ENCODE measurements around the gene IRAK2. TPM values are rescaled to one million over a fixed set of nuclear protein-coding genes. Genes with fewer than 3 reads are reported as not detected.

IRAK2 gene
- total RNA-seq, 2 donors from 2014 or later = 1.0 to 2.6 TPM

GRCh38 chr3:10187944-10188343, 23.2 kb downstream of the IRAK2 start:
- H3K36me3 ChIP-seq = no peaks in the 10 kb centered on the region
- no peak overlapping the region for H3K4me3 ChIP-seq
- H3K27ac ChIP-seq = no peak overlapping the region
- DNase-seq = no peak
- intact Hi-C loops (cut with DNase I) = no loop called here
- TF ChIP-seq, protein P1, sequence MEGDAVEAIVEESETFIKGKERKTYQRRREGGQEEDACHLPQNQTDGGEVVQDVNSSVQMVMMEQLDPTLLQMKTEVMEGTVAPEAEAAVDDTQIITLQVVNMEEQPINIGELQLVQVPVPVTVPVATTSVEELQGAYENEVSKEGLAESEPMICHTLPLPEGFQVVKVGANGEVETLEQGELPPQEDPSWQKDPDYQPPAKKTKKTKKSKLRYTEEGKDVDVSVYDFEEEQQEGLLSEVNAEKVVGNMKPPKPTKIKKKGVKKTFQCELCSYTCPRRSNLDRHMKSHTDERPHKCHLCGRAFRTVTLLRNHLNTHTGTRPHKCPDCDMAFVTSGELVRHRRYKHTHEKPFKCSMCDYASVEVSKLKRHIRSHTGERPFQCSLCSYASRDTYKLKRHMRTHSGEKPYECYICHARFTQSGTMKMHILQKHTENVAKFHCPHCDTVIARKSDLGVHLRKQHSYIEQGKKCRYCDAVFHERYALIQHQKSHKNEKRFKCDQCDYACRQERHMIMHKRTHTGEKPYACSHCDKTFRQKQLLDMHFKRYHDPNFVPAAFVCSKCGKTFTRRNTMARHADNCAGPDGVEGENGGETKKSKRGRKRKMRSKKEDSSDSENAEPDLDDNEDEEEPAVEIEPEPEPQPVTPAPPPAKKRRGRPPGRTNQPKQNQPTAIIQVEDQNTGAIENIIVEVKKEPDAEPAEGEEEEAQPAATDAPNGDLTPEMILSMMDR (IDR thresholded peaks at IDR 0.05) = no peak
- no peaks in the 10 kb centered on the region for H3K27me3 ChIP-seq
- no peak overlapping the region for H3K9ac ChIP-seq (ENCODE audit: low read depth in 2 of 2, low read length in 2 of 2)
- no peaks in the 10 kb centered on the region for H3K9me3 ChIP-seq
- peaks cover 20% of the 10 kb centered on the region for H3K4me1 ChIP-seq

- Histone ChIP-seq H3K27ac (peak overlapping the region; percentile 37), H3K36me3 (no peaks in the 10 kb centered on the region), H3K27me3 (no peaks in the 10 kb centered on the region), H3K9me3 (no peaks in the 10 kb centered on the region), H3K4me3 (no peak overlapping the region), H3K4me1 (peaks cover 26% of the 10 kb centered on the region), H3K9ac (ENCODE audit: low read depth in 2 of 2, low read length in 2 of 2) (no peak overlapping the region)
- intact Hi-C loops (cut with DNase I) = no loop called here
- TF ChIP-seq, protein P1 (IDR thresholded peaks at IDR 0.05) = no peak
- no peak for DNase-seq
Measured at GRCh38 chr3:10188804-10189556, 24.3 kb downstream of the IRAK2 start.

DNA sequence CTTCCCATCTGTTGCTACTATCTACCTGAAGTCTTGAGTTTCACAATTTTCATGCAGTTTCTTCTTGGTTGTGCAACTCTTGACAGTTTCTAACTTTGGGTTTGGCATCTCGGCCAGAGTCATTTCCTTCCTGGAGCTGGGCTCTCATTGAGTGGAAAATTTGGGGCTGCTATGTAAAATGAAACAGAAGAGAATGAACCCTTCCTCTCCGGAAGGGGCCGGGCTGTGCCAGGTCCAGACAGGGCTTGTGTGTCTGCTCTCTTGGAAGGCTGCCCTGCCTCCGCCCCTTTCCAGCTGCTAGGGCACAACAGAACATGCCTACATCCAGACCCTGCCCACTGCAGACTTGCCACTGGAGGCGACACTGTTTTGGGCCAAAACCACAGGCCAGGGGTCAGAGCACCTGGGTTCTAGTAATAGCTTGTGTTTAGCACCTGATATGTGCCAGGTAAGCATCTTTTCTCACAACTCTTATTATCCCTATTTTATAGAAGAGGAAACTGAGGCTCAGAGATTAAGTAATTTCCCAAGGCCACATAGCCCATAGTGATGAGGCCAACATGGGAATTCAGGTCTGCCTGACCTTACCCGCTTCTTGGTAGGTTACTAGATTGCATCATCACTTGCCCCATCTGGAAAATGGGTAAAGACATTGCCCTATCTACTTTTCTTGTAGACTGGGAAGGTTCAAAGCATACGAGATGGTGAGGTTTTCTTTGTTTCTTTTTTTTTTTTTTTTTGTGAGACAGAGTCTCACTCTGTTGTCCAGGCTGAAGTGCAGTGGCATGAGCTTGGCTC, 25.0 kb downstream of the IRAK2 start:
- DNase-seq = peak; percentile 81
- peaks cover 30% of the 10 kb centered on the region for H3K4me1 ChIP-seq

DNA sequence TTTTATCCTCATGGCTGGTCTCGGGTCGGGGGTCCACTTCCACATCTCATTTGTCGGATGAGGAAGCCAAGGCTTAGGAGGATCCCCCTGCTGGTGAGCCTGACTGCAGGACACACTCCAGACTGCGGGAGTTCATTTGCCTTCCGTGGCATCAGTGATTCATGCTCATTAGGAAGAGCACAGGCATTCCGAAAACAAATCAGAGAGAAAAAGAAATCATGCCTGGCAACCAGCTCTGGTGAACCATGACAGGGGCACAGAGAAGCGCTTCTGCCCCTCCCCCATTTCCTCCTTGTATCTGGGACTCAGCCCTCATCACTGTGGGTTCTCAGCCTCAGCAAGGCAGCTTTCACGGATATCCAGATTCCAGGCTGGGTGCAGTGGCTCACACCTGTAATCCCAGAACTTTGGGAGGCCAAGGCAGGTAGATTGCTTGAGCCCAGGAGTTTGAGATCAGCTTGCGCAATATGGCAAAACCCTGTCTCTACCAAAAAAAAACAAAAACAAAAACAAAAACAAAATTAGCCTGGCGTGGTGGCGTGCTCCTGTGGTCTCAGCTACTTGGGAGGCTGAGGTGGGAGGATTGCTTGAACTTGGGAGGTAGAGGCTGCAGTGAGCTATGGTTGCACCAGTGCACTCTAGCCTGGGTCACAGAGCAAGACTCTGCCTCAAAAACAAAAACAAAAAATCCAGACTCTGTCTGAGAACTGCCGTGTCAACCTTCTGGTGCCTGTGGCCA, 28.4 kb downstream of the IRAK2 start:
- DNase-seq = peak; percentile 46
- intact Hi-C loops (cut with DNase I) = no loop called here
- no peak overlapping the region for H3K4me3 ChIP-seq
- H3K9ac ChIP-seq (ENCODE audit: low read depth in 2 of 2, low read length in 2 of 2) = peak overlapping the region in 1 of 2 donors; percentile 35
- H3K27ac ChIP-seq = peak overlapping the region; percentile 74
- H3K9me3 ChIP-seq = no peaks in the 10 kb centered on the region
- TF ChIP-seq, protein P1 (IDR thresholded peaks at IDR 0.05) = no peak
- peaks cover 38% of the 10 kb centered on the region for H3K4me1 ChIP-seq
- no peaks in the 10 kb centered on the region for H3K27me3 ChIP-seq
- no peaks in the 10 kb centered on the region for H3K36me3 ChIP-seq

More for the DNA sequence above, 25.0 kb downstream of the IRAK2 start:
- Histone ChIP-seq H3K4me3 (no peak overlapping the region), H3K9ac (ENCODE audit: low read depth in 2 of 2, low read length in 2 of 2) (no peak overlapping the region), H3K9me3 (no peaks in the 10 kb centered on the region), H3K27me3 (no peaks in the 10 kb centered on the region), H3K36me3 (no peaks in the 10 kb centered on the region), H3K27ac (peak overlapping the region; percentile 37)
- TF ChIP-seq, protein P1 (IDR thresholded peaks at IDR 0.05) = no peak
- intact Hi-C loops (cut with DNase I) = no loop called here

DNA sequence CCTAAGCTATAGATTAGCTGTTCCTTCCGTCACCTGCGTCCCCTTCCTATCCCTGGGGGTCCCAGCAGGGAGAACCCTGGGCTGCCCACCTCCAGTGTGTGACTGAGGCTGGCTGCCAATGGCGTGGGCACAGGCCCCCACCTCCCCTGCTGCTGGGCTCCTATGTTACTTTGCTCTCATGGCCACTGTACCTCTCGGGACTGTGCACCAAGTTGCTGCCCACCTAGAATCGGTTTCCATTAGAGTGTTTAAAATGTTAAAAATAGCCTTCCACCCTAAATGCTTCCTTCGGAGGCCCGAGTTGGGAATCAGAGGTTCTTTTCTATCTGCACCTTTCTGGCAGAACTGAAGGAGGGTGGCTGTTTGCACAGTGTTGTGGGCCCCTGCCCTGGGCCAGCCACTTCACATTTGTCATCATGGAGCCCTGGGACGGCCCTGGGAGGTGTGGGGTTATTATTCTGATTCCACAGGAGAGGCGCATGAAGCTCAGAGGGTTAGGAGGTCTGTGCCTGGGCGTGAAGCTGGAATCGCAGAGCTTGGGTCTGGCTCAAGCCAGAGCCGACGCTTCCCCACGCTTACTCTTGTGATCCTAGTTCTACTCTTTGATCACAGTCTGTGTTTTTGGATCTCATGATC, 29.1 kb downstream of the IRAK2 start:
- H3K27ac ChIP-seq = peak overlapping the region; percentile 74
- H3K9me3 ChIP-seq = no peaks in the 10 kb centered on the region
- intact Hi-C loops (cut with DNase I) = no loop called here
- H3K4me3 ChIP-seq = no peak overlapping the region
- no peak for DNase-seq
- TF ChIP-seq, protein P1 (IDR thresholded peaks at IDR 0.05) = no peak
- peaks cover 39% of the 10 kb centered on the region for H3K4me1 ChIP-seq
- no peaks in the 10 kb centered on the region for H3K27me3 ChIP-seq
- H3K9ac ChIP-seq (ENCODE audit: low read depth in 2 of 2, low read length in 2 of 2) = peak overlapping the region in 1 of 2 donors; percentile 8
- no peaks in the 10 kb centered on the region for H3K36me3 ChIP-seq
